Osteocyte (in vitro differentiated cells): ENCODE data around the gene SLC17A6. TPM values are rescaled to one million over a fixed set of nuclear protein-coding genes. Genes with fewer than 3 reads are reported as not detected.

ENCODE experiments used
- DNase-seq: peaks from one replicate; pipeline ENCODE4 v3.0.0; 2021; ENCODE audit warnings: mixed read lengths; ENCODE audit not compliant: unreplicated experiment; ENCODE audit errors: extremely low spot score
- H3K27ac Mint-ChIP-seq: one replicate; pipeline ENCODE4 v1.8.0; 2021; ENCODE audit warnings: mild to moderate bottlenecking, mixed read lengths; ENCODE audit not compliant: unreplicated experiment
- H3K27me3 Mint-ChIP-seq: one replicate; pipeline ENCODE4 v1.8.0; 2021; ENCODE audit warnings: mixed read lengths; ENCODE audit not compliant: unreplicated experiment
- H3K36me3 Mint-ChIP-seq: one replicate; pipeline ENCODE4 v1.8.0; 2021; ENCODE audit warnings: mixed read lengths; ENCODE audit not compliant: unreplicated experiment
- H3K4me1 Mint-ChIP-seq: one replicate; pipeline ENCODE4 v1.8.0; 2021; ENCODE audit warnings: mixed read lengths; ENCODE audit not compliant: unreplicated experiment
- H3K4me3 Mint-ChIP-seq: one replicate; pipeline ENCODE4 v1.8.0; 2021; ENCODE audit warnings: mild to moderate bottlenecking, moderate library complexity, mixed read lengths; ENCODE audit not compliant: unreplicated experiment
- H3K9me3 Mint-ChIP-seq: one replicate; pipeline ENCODE4 v1.8.0; 2021; ENCODE audit warnings: mixed read lengths; ENCODE audit not compliant: unreplicated experiment
- CTCF ChIP-seq: fragments of 200-600 bp; sonication (generic); IDR thresholded peaks from 2 replicates; pipeline ENCODE4 v1.5.0; 2021; ENCODE audit warnings: antibody characterized with exemption, mild to moderate bottlenecking, moderate library complexity
- total RNA-seq: library from RNA; stranded (reverse); gene quantifications from 2 replicates; pipeline ENCODE4 v1.2.1, GENCODE V29; 2021

Gene SLC17A6
- total RNA-seq, 1 donor from 2014 or later: not detected

- Mint-ChIP-seq H3K27ac (no peak overlapping the region), H3K4me3 (no peak overlapping the region), H3K4me1 (no peaks in the 10 kb centered on the region), H3K27me3 (no peaks in the 10 kb centered on the region), H3K9me3 (no peaks in the 10 kb centered on the region), H3K36me3 (no peaks in the 10 kb centered on the region)
- DNase-seq: no peak
- TF ChIP-seq CTCF: no peak
Measured at GRCh38 chr11:22389526-22390282, 51.5 kb downstream of the SLC17A6 start.

- Mint-ChIP-seq H3K9me3 (no peaks in the 10 kb centered on the region), H3K27ac (no peak overlapping the region), H3K36me3 (no peaks in the 10 kb centered on the region), H3K4me3 (no peak overlapping the region), H3K4me1 (no peaks in the 10 kb centered on the region), H3K27me3 (no peaks in the 10 kb centered on the region)
- no peak for TF ChIP-seq CTCF
- DNase-seq: no peak
Measured at GRCh38 chr11:22390283-22390655, 52.1 kb downstream of the SLC17A6 start.

DNA sequence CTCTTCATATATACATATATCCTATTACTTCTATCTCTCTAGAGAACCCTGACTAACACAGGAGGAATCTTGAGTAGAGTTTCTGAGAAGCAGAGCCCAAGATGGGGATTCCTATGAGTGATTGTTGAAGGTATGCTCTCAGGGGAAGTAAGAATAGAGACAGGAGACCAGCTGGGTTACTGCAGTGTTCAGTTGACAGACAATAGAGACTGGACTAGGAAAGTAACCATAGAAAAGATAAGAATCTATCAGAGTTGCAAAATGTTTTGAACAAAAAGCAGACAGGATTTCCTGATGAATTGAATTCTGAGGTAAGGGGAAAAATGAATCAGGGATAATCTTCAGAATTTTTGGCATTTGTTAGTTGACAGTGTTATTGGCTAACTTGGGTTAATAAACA, 54.4 kb downstream of the SLC17A6 start:
- no peaks in the 10 kb centered on the region for H3K9me3 Mint-ChIP-seq
- no peak for TF ChIP-seq CTCF
- H3K27me3 Mint-ChIP-seq: no peaks in the 10 kb centered on the region
- H3K36me3 Mint-ChIP-seq: no peaks in the 10 kb centered on the region
- DNase-seq: no peak
- H3K4me3 Mint-ChIP-seq: no peak overlapping the region
- H3K27ac Mint-ChIP-seq: no peak overlapping the region
- no peaks in the 10 kb centered on the region for H3K4me1 Mint-ChIP-seq

GRCh38 chr11:22405377-22405776, 67.2 kb downstream of the SLC17A6 start:
- Mint-ChIP-seq H3K27me3 (peaks cover 12% of the 10 kb centered on the region), H3K4me3 (no peak overlapping the region), H3K36me3 (no peaks in the 10 kb centered on the region), H3K9me3 (no peaks in the 10 kb centered on the region), H3K4me1 (no peaks in the 10 kb centered on the region), H3K27ac (no peak overlapping the region)
- DNase-seq: no peak
- TF ChIP-seq CTCF: no peak

- no peaks in the 10 kb centered on the region for H3K4me1 Mint-ChIP-seq
- peaks cover 12% of the 10 kb centered on the region for H3K27me3 Mint-ChIP-seq
- no peaks in the 10 kb centered on the region for H3K9me3 Mint-ChIP-seq
- TF ChIP-seq CTCF: no peak
- H3K36me3 Mint-ChIP-seq: no peaks in the 10 kb centered on the region
- no peak for DNase-seq
- no peak overlapping the region for H3K4me3 Mint-ChIP-seq
- no peak overlapping the region for H3K27ac Mint-ChIP-seq
Measured at GRCh38 chr11:22407267-22407666, 69.1 kb downstream of the SLC17A6 start.
